Measurements from ENCODE around the gene EFCAB5. TPM values are rescaled to one million over a fixed set of nuclear protein-coding genes. Genes with fewer than 3 reads are reported as not detected.
A peak's percentile ranks its signal among the peaks of the same experiment; 100 is the strongest.

Gene EFCAB5
- total RNA-seq, 2 experiments from 2014 or later = 0.54 to 0.81 TPM

DNA sequence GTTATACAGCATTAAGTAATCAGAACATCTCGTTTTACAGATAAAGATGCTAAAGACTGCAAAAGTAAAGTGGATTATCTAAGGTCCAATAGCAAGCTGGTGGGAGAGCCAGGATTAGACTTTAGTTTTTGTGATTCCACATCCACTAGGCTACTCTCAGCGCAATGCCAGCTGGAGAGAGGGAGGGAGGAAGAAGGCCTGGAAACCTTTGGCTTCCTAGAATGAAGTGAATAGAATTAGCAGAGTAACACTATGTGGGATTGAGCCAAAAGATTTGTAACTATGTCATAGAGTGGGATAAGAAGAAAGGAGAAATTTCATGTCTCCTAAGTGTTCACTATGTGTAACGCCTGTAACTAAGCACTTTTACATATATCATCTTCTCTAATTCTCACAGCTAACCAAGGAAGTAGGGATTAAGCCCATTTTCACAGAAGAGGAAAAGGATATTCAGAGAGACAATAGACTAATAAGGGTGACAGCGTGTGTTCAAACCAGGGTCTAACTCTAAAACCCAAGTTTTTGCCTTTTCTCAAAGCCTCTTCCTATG, 149.8 kb downstream of the EFCAB5 start:
- H3K36me3 Mint-ChIP-seq (ENCODE audit: low read depth) = no peaks in the 10 kb centered on the region
- TF ChIP-seq, protein P1, sequence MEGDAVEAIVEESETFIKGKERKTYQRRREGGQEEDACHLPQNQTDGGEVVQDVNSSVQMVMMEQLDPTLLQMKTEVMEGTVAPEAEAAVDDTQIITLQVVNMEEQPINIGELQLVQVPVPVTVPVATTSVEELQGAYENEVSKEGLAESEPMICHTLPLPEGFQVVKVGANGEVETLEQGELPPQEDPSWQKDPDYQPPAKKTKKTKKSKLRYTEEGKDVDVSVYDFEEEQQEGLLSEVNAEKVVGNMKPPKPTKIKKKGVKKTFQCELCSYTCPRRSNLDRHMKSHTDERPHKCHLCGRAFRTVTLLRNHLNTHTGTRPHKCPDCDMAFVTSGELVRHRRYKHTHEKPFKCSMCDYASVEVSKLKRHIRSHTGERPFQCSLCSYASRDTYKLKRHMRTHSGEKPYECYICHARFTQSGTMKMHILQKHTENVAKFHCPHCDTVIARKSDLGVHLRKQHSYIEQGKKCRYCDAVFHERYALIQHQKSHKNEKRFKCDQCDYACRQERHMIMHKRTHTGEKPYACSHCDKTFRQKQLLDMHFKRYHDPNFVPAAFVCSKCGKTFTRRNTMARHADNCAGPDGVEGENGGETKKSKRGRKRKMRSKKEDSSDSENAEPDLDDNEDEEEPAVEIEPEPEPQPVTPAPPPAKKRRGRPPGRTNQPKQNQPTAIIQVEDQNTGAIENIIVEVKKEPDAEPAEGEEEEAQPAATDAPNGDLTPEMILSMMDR (IDR thresholded peaks at IDR 0.05) = no peak
- H3K9me3 Mint-ChIP-seq = no peaks in the 10 kb centered on the region
- H3K27ac Mint-ChIP-seq = no peak overlapping the region
- POLR2A ChIA-PET = no interaction called here
- H3K27me3 Mint-ChIP-seq = peaks cover 11% of the 10 kb centered on the region
- H3K4me1 Mint-ChIP-seq (ENCODE audit: low read depth) = peaks cover 4% of the 10 kb centered on the region
- DNase-seq (no peak), ATAC-seq (no peak)
- no peak overlapping the region for H3K4me3 Mint-ChIP-seq
- intact Hi-C loops (cut with micrococcal nuclease) = no loop called here
- CTCF ChIA-PET = interaction anchor here (0.6 to 6.5 kb wide), 6 partner anchors 8 to 346 kb away, joined by 3 to 90 read pairs (median 24); no protein-coding TSS in a partner anchor

DNA sequence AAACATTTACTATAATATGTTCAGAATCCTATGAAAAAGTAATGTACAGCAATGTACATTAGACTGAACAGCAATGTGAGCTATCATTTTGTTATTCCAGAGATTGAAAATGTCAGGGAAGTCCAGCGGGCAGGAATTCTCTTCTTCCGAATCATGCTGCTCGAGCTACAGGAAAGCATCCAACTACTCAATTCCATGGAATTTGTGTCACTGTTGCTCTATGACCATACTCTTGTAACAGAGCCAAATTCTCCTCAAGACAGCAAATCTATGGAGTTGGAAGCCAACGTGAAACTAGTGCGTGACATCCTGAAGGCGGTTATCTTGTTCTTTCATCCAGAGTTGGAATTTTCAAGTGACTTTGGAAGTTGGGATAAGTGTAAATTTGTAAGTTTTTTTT, 150.3 kb downstream of the EFCAB5 start:
- intact Hi-C loops (cut with micrococcal nuclease) = no loop called here
- Mint-ChIP-seq H3K27me3 (peaks cover 11% of the 10 kb centered on the region), H3K9me3 (no peaks in the 10 kb centered on the region), H3K36me3 (ENCODE audit: low read depth) (no peaks in the 10 kb centered on the region), H3K27ac (no peak overlapping the region), H3K4me1 (ENCODE audit: low read depth) (peaks cover 4% of the 10 kb centered on the region), H3K4me3 (no peak overlapping the region)
- CTCF ChIA-PET = interaction anchor here (1.5 to 6.5 kb wide), 5 partner anchors 8 to 284 kb away, joined by 5 to 90 read pairs (median 42); no protein-coding TSS in a partner anchor
- no peak for ATAC-seq
- TF ChIP-seq, protein P1 (IDR thresholded peaks at IDR 0.05) = no peak
- POLR2A ChIA-PET = no interaction called here
- DNase-seq = no peak

DNA sequence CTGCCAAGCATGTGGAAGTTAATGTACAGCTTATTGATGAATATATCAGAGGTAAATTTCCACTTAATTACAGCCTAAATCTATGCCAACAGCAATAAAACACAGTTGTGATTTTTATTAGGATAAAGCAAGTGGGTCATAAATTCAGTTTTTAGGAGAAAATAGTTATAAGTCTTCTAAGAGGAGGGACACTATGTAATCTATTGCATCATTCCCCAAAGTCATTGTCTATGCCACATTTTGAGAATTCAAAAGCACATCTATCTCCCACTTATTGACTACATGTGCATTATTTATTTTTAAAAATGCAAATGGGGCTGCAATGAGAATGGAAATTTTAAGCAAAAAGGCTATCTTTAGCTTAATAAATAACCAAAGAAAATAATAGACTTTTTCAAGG, 151.5 kb downstream of the EFCAB5 start:
- Mint-ChIP-seq H3K27me3 (peaks cover 11% of the 10 kb centered on the region), H3K4me1 (ENCODE audit: low read depth) (peaks cover 4% of the 10 kb centered on the region), H3K9me3 (no peaks in the 10 kb centered on the region), H3K36me3 (ENCODE audit: low read depth) (no peaks in the 10 kb centered on the region), H3K4me3 (no peak overlapping the region), H3K27ac (no peak overlapping the region)
- DNase-seq (no peak), ATAC-seq (no peak)
- ChIA-PET CTCF (interaction anchor here (0.6 to 6.5 kb wide), 62 partner anchors 8 to 430 kb away, joined by 3 to 90 read pairs (median 5); partner anchors contain the start of genes SLC6A4 and SSH2), POLR2A (no interaction called here)
- intact Hi-C loops (cut with micrococcal nuclease) = loop anchor here (1.0 kb wide), 1 partner anchor 67 kb away; no protein-coding TSS in a partner anchor
- TF ChIP-seq, protein P1 (IDR thresholded peaks at IDR 0.05) = no peak

DNA sequence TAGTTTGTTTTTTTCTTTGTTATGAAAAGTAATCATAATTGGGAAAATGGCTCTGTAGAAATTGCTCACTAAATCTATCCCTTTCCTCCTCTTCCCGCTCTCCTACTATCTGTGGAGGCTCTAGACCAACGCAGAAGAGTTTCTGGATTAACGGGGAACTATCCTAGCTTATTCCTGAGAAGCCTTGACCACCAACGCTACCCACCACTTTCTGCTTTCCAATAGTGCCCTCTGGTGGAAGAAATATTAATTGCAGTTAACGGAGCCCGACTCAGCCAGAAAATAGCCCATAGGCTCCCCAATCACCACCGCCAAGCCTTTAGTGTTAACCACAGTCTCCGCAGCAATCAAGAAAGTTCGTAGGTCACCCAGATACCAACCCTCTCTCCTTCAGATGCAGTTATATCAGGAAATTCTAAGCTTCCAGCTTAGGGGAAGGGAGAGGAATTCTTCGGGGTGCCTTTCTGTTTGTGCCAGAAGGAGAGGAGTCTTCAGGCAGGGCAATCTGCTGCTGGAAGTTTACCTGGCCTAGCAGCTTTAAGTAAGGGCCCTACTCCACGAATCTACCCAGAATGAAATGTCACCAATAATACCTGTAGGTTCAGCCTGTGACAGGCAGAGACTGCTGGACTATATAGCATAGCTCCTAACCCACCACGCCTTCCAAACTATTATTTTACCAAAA, 152.2 kb downstream of the EFCAB5 start:
- H3K27me3 Mint-ChIP-seq = peaks cover 11% of the 10 kb centered on the region
- intact Hi-C loops (cut with micrococcal nuclease) = loop anchor here (1.0 kb wide), 1 partner anchor 67 kb away; no protein-coding TSS in a partner anchor
- DNase-seq = peak; percentile 58
- H3K4me1 Mint-ChIP-seq (ENCODE audit: low read depth) = peaks cover 4% of the 10 kb centered on the region
- ChIA-PET POLR2A (no interaction called here), CTCF (interaction anchor here (0.7 to 6.5 kb wide), 65 partner anchors 10 to 431 kb away, joined by 3 to 90 read pairs (median 4); partner anchors contain the start of genes SLC6A4 and SSH2)
- H3K4me3 Mint-ChIP-seq = no peak overlapping the region
- H3K36me3 Mint-ChIP-seq (ENCODE audit: low read depth) = no peaks in the 10 kb centered on the region
- TF ChIP-seq, protein P1 (IDR thresholded peaks at IDR 0.05) = peak; percentile 91
- ATAC-seq = peak; percentile 69
- no peaks in the 10 kb centered on the region for H3K9me3 Mint-ChIP-seq
- no peak overlapping the region for H3K27ac Mint-ChIP-seq

All from activated CD8-positive, alpha-beta T cell treated with anti-CD3 and anti-CD28 coated beads for 36 hours (primary cell).